Measurements from ENCODE around the gene ILF3. TPM values are rescaled to one million over a fixed set of nuclear protein-coding genes. Genes with fewer than 3 reads are reported as not detected.

ILF3 gene
- total RNA-seq, 1 experiment from 2014 or later, result 326 TPM

GRCh38 chr19:10681658-10682057, 27.5 kb downstream of the ILF3 start:
- BruUV-seq (replicated peaks), result no TSS peak
- peaks cover 79% of the 10 kb centered on the region for H3K36me3 ChIP-seq (ENCODE audit: low read depth)
- no peak for DNase-seq
- H3K27ac ChIP-seq, result no peak overlapping the region
- H3F3A ChIP-seq (ENCODE audit: insufficient read depth, low read depth), result peaks cover 58% of the 10 kb centered on the region
- H4K20me1 ChIP-seq (ENCODE audit: insufficient read depth), result peaks cover 90% of the 10 kb centered on the region
- ChIA-PET POLR2A (ENCODE audit: unreplicated experiment) (interaction anchor here (0.6 kb wide), 1 partner anchor 22 kb away, joined by 3 read pairs; no protein-coding TSS in a partner anchor), CTCF (no interaction called here)
- H3K9me3 ChIP-seq (ENCODE audit: insufficient read depth, low read depth), result no peaks in the 10 kb centered on the region
- no peaks in the 10 kb centered on the region for H3K27me3 ChIP-seq (ENCODE audit: insufficient read depth, low read depth)
- no peaks in the 10 kb centered on the region for H3K4me1 ChIP-seq (replicated peaks; ENCODE audit: insufficient read depth)
- no peak overlapping the region for H3K4me3 ChIP-seq
- no peak overlapping the region for H3K4me2 ChIP-seq
- H3K79me2 ChIP-seq (ENCODE audit: low read depth), result peaks cover 44% of the 10 kb centered on the region
- TF ChIP-seq CTCF (conservative IDR thresholded peaks at IDR 0.05) (no peak), EZH2 (IDR thresholded peaks at IDR 0.05; ENCODE audit: low read depth) (no peak)
- H2AFZ ChIP-seq, result no peak overlapping the region
- no peaks in the 10 kb centered on the region for H3K9me2 ChIP-seq (ENCODE audit: insufficient read depth)
- intact Hi-C loops (cut with micrococcal nuclease; ENCODE audit: unreplicated experiment), result no loop called here

DNA sequence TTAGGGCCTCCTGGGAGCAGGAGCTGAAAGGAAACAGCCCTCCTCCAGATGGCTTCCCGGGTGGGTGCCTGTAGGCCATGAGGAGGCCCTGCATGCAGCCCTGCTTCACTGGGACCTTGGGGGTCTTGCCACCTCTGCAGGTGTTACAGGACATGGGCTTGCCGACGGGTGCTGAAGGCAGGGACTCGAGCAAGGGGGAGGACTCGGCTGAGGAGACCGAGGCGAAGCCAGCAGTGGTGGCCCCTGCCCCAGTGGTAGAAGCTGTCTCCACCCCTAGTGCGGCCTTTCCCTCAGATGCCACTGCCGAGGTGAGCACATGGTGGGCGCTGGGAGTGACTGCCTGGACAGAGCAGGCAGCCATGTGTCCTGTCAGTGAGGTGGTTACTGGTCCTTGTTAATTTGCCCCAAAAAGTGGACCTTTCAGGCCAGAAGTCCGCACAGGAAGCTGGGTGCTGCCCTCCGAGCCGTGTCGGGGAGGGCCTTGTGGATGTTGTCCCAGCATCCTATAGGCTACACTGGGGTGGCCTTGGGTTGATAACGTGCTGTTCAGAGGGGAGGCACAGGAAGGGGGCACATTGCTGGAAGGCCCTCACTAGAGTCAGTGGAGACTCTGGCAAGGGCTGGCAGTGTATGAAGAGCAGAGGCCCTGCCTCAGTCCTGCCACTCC, 28.4 kb downstream of the ILF3 start:
- Histone ChIP-seq H3K4me3 (no peak overlapping the region), H4K20me1 (ENCODE audit: insufficient read depth) (peaks cover 84% of the 10 kb centered on the region), H3K36me3 (ENCODE audit: low read depth) (peaks cover 70% of the 10 kb centered on the region), H3K4me1 (replicated peaks; ENCODE audit: insufficient read depth) (no peaks in the 10 kb centered on the region), H3K27ac (no peak overlapping the region), H3K79me2 (ENCODE audit: low read depth) (peaks cover 35% of the 10 kb centered on the region), H2AFZ (no peak overlapping the region), H3K9me3 (ENCODE audit: insufficient read depth, low read depth) (no peaks in the 10 kb centered on the region), H3K9me2 (ENCODE audit: insufficient read depth) (no peaks in the 10 kb centered on the region), H3K4me2 (no peak overlapping the region), H3F3A (ENCODE audit: insufficient read depth, low read depth) (peaks cover 56% of the 10 kb centered on the region), H3K27me3 (ENCODE audit: insufficient read depth, low read depth) (no peaks in the 10 kb centered on the region)
- POLR2A ChIA-PET (ENCODE audit: unreplicated experiment), result no interaction called here
- DNase-seq, result no peak
- intact Hi-C loops (cut with micrococcal nuclease; ENCODE audit: unreplicated experiment), result no loop called here
- CTCF ChIA-PET, result no interaction called here
- TF ChIP-seq EZH2 (IDR thresholded peaks at IDR 0.05; ENCODE audit: low read depth) (no peak), CTCF (conservative IDR thresholded peaks at IDR 0.05) (no peak)
- no TSS peak for BruUV-seq (replicated peaks)

DNA sequence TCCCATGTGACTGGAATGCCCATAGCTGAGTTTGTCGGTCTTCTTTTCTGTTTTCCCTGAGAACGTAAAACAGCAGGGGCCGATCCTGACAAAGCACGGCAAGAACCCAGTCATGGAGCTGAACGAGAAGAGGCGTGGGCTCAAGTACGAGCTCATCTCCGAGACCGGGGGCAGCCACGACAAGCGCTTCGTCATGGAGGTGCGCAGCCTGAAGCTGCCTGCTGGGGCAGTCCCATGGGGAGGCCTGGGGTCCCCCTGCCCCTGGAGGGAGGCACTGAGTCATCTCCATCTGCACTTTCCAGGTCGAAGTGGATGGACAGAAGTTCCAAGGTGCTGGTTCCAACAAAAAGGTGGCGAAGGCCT, 28.9 kb downstream of the ILF3 start:
- H3K36me3 ChIP-seq (ENCODE audit: low read depth), result peaks cover 65% of the 10 kb centered on the region
- TF ChIP-seq CTCF (conservative IDR thresholded peaks at IDR 0.05), result no peak
- no peak for TF ChIP-seq EZH2 (IDR thresholded peaks at IDR 0.05; ENCODE audit: low read depth)
- H2AFZ ChIP-seq, result no peak overlapping the region
- DNase-seq, result no peak
- H3F3A ChIP-seq (ENCODE audit: insufficient read depth, low read depth), result peaks cover 52% of the 10 kb centered on the region
- POLR2A ChIA-PET (ENCODE audit: unreplicated experiment), result no interaction called here
- peaks cover 30% of the 10 kb centered on the region for H3K79me2 ChIP-seq (ENCODE audit: low read depth)
- no peak overlapping the region for H3K27ac ChIP-seq
- H3K4me3 ChIP-seq, result no peak overlapping the region
- CTCF ChIA-PET, result no interaction called here
- H3K4me2 ChIP-seq, result no peak overlapping the region
- H3K9me3 ChIP-seq (ENCODE audit: insufficient read depth, low read depth), result no peaks in the 10 kb centered on the region
- intact Hi-C loops (cut with micrococcal nuclease; ENCODE audit: unreplicated experiment), result no loop called here
- no peaks in the 10 kb centered on the region for H3K9me2 ChIP-seq (ENCODE audit: insufficient read depth)
- H3K4me1 ChIP-seq (replicated peaks; ENCODE audit: insufficient read depth), result no peaks in the 10 kb centered on the region
- H4K20me1 ChIP-seq (ENCODE audit: insufficient read depth), result peaks cover 84% of the 10 kb centered on the region
- no peaks in the 10 kb centered on the region for H3K27me3 ChIP-seq (ENCODE audit: insufficient read depth, low read depth)
- no TSS peak for BruUV-seq (replicated peaks)

Data from PC-9 (cell line).